CD14-positive monocyte (primary cell): ENCODE data around the gene SLAMF7. TPM values are rescaled to one million over a fixed set of nuclear protein-coding genes. Genes with fewer than 3 reads are reported as not detected.

Experiments used
- DNase-seq, 3 donors: peaks; one replicate each; pipeline ENCODE4 v3.0.0-alpha.2; 2011 to 2022
- H2AFZ ChIP-seq: 2 replicates; pipeline ENCODE4 v1.6.0; 2012; ENCODE audit warnings: mild to moderate bottlenecking, low read depth, low read length, inconsistent platforms; ENCODE audit not compliant: insufficient read depth, poor library complexity, severe bottlenecking
- H3K27ac ChIP-seq, 2 donors: 1 replicate in 1 of 2; 2 replicates in 1 of 2; pipeline ENCODE4 v1.5.1; 2012 to 2013; ENCODE audit warnings: low read length in 2 of 2, control low read depth in 1 of 2, inconsistent platforms in 1 of 2, low read depth in 1 of 2, mild to moderate bottlenecking in 1 of 2
- H3K27me3 ChIP-seq, 2 donors: one replicate each; pipeline versions ENCODE4 v1.6.0 to v1.6.1; 2011 to 2013; ENCODE audit warnings: low read length in 2 of 2; ENCODE audit not compliant: control insufficient read depth in 2 of 2, insufficient read depth in 2 of 2
- H3K36me3 ChIP-seq, 2 donors: replicated peaks in 1 of 2; 1 replicate in 1 of 2; 2 replicates in 1 of 2; pipeline versions ENCODE4 v1.5.1 to v1.6.1; 2012 to 2013; ENCODE audit warnings: low read length in 2 of 2, control low read depth in 1 of 2, inconsistent platforms in 1 of 2, mild to moderate bottlenecking in 1 of 2; ENCODE audit not compliant: insufficient read depth in 2 of 2, control insufficient read depth in 1 of 2
- H3K4me1 ChIP-seq, 2 donors: 1 replicate in 1 of 2; 2 replicates in 1 of 2; pipeline versions ENCODE4 v1.5.1 to v1.6.1; 2012 to 2013; ENCODE audit warnings: low read length in 2 of 2, control low read depth in 1 of 2, inconsistent platforms in 1 of 2, mild to moderate bottlenecking in 1 of 2, moderate library complexity in 1 of 2; ENCODE audit not compliant: insufficient read depth in 2 of 2, control insufficient read depth in 1 of 2
- H3K4me2 ChIP-seq: replicated peaks from 2 replicates; pipeline ENCODE3; 2012; ENCODE audit warnings: low read length, moderate library complexity, mild to moderate bottlenecking; ENCODE audit not compliant: poor library complexity, severe bottlenecking; ENCODE audit errors: extremely low read depth
- H3K4me3 ChIP-seq, 3 experiments: fragments of 200-600 bp in 1 of 3; sonication (generic) in 1 of 3; replicated peaks in 1 of 3; 1 replicate in 2 of 3; 2 replicates in 1 of 3; pipeline ENCODE4 v1.5.1; 2011 to 2013; ENCODE audit warnings: low read length in 3 of 3, mild to moderate bottlenecking in 3 of 3, control low read depth in 2 of 3, low read depth in 2 of 3, inconsistent platforms in 1 of 3, moderate library complexity in 1 of 3
- H3K79me2 ChIP-seq: 2 replicates; pipeline ENCODE4 v1.6.0; 2012; ENCODE audit warnings: mild to moderate bottlenecking, control low read depth, inconsistent platforms, low read length, moderate library complexity; ENCODE audit not compliant: insufficient read depth
- H3K9ac ChIP-seq: 2 replicates; pipeline ENCODE4 v1.6.0; 2017; ENCODE audit warnings: low read length, mild to moderate bottlenecking; ENCODE audit not compliant: insufficient read depth, poor library complexity, severe bottlenecking
- H3K9me3 ChIP-seq, 2 donors: replicated peaks in 1 of 2; 1 replicate in 1 of 2; 2 replicates in 1 of 2; pipeline versions ENCODE4 v1.5.1 to v1.6.1; 2012 to 2013; ENCODE audit warnings: low read length in 2 of 2, control low read depth in 1 of 2; ENCODE audit not compliant: control insufficient read depth in 1 of 2, insufficient read depth in 1 of 2
- H4K20me1 ChIP-seq: 2 replicates; pipeline ENCODE4 v1.6.0; 2012; ENCODE audit warnings: mild to moderate bottlenecking, low read length, control low read depth, moderate library complexity; ENCODE audit not compliant: insufficient read depth
- H3K27ac Mint-ChIP-seq, 7 donors: one replicate each; pipeline ENCODE4 v1.8.0; 2020; ENCODE audit warnings: mild to moderate bottlenecking in 7 of 7, mixed read lengths in 7 of 7, moderate library complexity in 6 of 7, inconsistent platforms in 2 of 7
- H3K27me3 Mint-ChIP-seq, 3 donors: one replicate each; pipeline ENCODE4 v1.8.0; 2021 to 2022; ENCODE audit warnings: low read depth in 3 of 3, mild to moderate bottlenecking in 3 of 3, mixed read lengths in 3 of 3, moderate library complexity in 3 of 3, inconsistent platforms in 1 of 3
- H3K36me3 Mint-ChIP-seq, 2 donors: one replicate each; pipeline ENCODE4 v1.8.0; 2020; ENCODE audit warnings: mixed read lengths in 2 of 2, inconsistent platforms in 1 of 2, mild to moderate bottlenecking in 1 of 2
- H3K4me1 Mint-ChIP-seq: one replicate; pipeline ENCODE4 v1.8.0; 2020; ENCODE audit warnings: mild to moderate bottlenecking, mixed read lengths
- H3K4me3 Mint-ChIP-seq, 2 donors: one replicate each; pipeline ENCODE4 v1.8.0; 2020; ENCODE audit warnings: mild to moderate bottlenecking in 2 of 2, mixed read lengths in 2 of 2, moderate library complexity in 1 of 2
- H3K9me3 Mint-ChIP-seq, 7 donors: one replicate each; pipeline ENCODE4 v1.8.0; 2020 to 2022; ENCODE audit warnings: mixed read lengths in 7 of 7, mild to moderate bottlenecking in 6 of 7, moderate library complexity in 6 of 7, inconsistent platforms in 2 of 7
- CTCF ChIP-seq: fragments of 200-600 bp; IDR thresholded peaks from one replicate; pipeline ENCODE4 v1.8.0; 2022; ENCODE audit warnings: antibody characterized with exemption, mild to moderate bottlenecking
- WGBS: methylation state at CpG from one replicate; pipeline ENCODE4 v1.1.5; 2013; ENCODE audit warnings: missing lambda C conversion rate; ENCODE audit not compliant: insufficient coverage; 5-methylcytosine and 5-hydroxymethylcytosine counted together
- intact Hi-C, 2 donors: fragments of 100-400 bp; cut with micrococcal nuclease; formaldehyde crosslinking; loops; one replicate each; pipeline versions ENCODE4 v1.15.0 to v1.15.1; 2023
- polyA plus RNA-seq, 3 donors: library from polyadenylated mRNA; depleted of rRNA in 1 of 3; unstranded in 2 of 3; stranded (reverse) in 1 of 3; fragments of 300-500 nt in 2 of 3; fragments of >200 nt in 1 of 3; fragmentation: Illumina TruSeq in 2 of 3; gene quantifications; 1 replicate in 2 of 3; 2 replicates in 1 of 3; pipeline ENCODE4 v1.2.3, GENCODE V29; 2012 to 2021

The SLAMF7 gene
- polyA plus RNA-seq, 3 donors: 15.4 to 16.0 (median 15.8) TPM

GRCh38 chr1:160740133-160740688 lies 1.2 kb downstream of the SLAMF7 start:
- peaks cover 5 to 8% of the 10 kb centered on the region in 2 donors for H3K9me3 ChIP-seq
- Mint-ChIP-seq H3K27me3 (peaks cover 0 to 8% (median 3%) of the 10 kb centered on the region in 3 donors), H3K27ac (peak overlapping the region in 2 of 7 donors; percentile 29 to 81), H3K9me3 (peaks cover 4 to 16% (median 13%) of the 10 kb centered on the region in 7 donors), H3K36me3 (peaks cover 6% of the 10 kb centered on the region in 2 donors), H3K4me1 (peaks cover 63% of the 10 kb centered on the region), H3K4me3 (peak overlapping the region in 1 of 2 donors; percentile 21)
- no peak for TF ChIP-seq CTCF
- H4K20me1 ChIP-seq: no peaks in the 10 kb centered on the region
- H3K4me1 ChIP-seq: peaks cover 64 to 72% of the 10 kb centered on the region in 2 donors
- no peak for DNase-seq
- intact Hi-C loops: loop anchor here in 1 of 2 donors (5.0 kb wide), 1 partner anchor 33 kb away; no protein-coding TSS in a partner anchor
- H3K9ac ChIP-seq: no peak overlapping the region
- peak overlapping the region; percentile 49 for H3K4me2 ChIP-seq
- no peak overlapping the region for H3K27ac ChIP-seq
- H3K36me3 ChIP-seq: no peaks in the 10 kb centered on the region
- no peak overlapping the region for H2AFZ ChIP-seq
- peak overlapping the region in 1 of 3 experiments; percentile 52 for H3K4me3 ChIP-seq
- H3K79me2 ChIP-seq: no peaks in the 10 kb centered on the region
- 100% methylated on average over 2 of the region's 5 CpGs for WGBS
- H3K27me3 ChIP-seq: no peaks in the 10 kb centered on the region

GRCh38 chr1:160741092-160741501 lies 2.0 kb downstream of the SLAMF7 start:
- Mint-ChIP-seq H3K27ac (peak overlapping the region in 4 of 7 donors; percentile 27 to 92 (median 83)), H3K4me3 (peak overlapping the region; percentile 43)
- H3K4me2 ChIP-seq: peak overlapping the region; percentile 21

More at GRCh38 chr1:160741092-160741501, 2.0 kb downstream of the SLAMF7 start:
- Histone ChIP-seq H3K4me3 (peak overlapping the region in 1 of 3 experiments; percentile 31), H2AFZ (no peak overlapping the region), H3K9me3 (peaks cover 5 to 8% of the 10 kb centered on the region in 2 donors), H3K27me3 (no peaks in the 10 kb centered on the region), H3K4me1 (peaks cover 64 to 73% of the 10 kb centered on the region in 2 donors), H3K9ac (no peak overlapping the region), H3K79me2 (no peaks in the 10 kb centered on the region), H3K27ac (peak overlapping the region in 1 of 2 donors; percentile 67), H4K20me1 (no peaks in the 10 kb centered on the region), H3K36me3 (no peaks in the 10 kb centered on the region)
- Mint-ChIP-seq H3K27me3 (peaks cover 0 to 8% (median 3%) of the 10 kb centered on the region in 3 donors), H3K9me3 (peaks cover 4 to 14% (median 12%) of the 10 kb centered on the region in 7 donors), H3K36me3 (peaks cover 4 to 6% of the 10 kb centered on the region in 2 donors), H3K4me1 (peaks cover 64% of the 10 kb centered on the region)
- 100% methylated on average over 2 of the region's 4 CpGs for WGBS
- no peak for TF ChIP-seq CTCF
- intact Hi-C loops: loop anchor here in 1 of 2 donors (5.0 kb wide), 1 partner anchor 34 kb away; no protein-coding TSS in a partner anchor
- DNase-seq: no peak
